ENCODE results near the gene TM4SF18.
"Not testable (repeated sequence)": the region's sequence is repeated elsewhere in the genome, so short reads cannot be mapped to it uniquely, and the experiment has no call there.

Gene TM4SF18, protein sequence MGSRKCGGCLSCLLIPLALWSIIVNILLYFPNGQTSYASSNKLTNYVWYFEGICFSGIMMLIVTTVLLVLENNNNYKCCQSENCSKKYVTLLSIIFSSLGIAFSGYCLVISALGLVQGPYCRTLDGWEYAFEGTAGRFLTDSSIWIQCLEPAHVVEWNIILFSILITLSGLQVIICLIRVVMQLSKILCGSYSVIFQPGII

DNA sequence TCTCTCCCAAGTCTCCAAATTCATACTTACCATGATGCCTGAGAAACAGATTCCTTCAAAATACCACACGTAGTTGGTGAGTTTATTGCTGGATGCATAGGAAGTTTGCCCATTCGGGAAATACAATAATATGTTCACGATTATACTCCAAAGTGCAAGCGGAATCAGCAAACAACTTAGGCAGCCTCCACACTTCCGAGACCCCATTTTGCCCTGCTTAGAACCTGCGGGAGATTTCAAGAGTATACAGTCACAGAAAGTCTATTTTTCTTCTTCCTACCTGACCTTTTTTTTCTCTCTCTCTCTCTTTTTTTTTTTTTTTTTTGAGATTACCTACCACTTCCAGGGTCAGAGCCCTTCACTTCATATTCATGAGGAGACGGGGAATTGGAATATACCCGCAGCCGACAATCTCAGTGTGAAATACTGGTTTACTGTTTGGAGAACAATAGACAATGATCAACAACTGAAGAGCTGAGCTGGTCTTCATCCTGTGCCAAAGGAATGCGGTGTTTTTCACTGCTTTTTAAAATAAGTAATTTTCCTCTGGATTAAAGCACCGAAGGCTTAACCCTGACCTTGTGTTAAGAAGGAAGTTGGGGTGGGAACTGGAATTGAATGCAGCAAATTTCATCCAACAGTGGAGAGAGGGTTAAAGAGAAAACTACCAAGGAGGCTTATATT lies at the start of gene TM4SF18:
TM4SF18 (minus strand) TSS at position 461 of the 684 bp plus-strand sequence; CDS start at position 207, 254 bp downstream.
- DNase-seq: no peak

DNA sequence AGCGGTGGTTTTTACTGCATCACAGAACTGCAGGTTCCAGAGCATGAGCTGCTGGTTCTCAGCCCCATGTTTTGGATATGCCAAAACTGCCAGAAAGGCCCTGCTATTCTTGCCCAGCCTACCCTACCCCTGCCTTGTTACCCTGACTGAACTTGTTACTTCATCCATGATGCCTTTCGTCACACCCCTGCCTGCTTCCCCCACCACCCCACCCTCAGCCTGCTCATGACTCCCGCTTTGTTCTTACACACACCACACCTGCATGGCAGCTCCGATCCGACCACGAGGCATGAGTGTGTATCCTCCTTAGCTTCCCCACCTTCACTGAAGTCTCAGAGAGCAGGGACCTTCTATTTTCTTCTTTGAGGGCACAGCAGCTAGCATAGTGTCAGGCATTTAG lies 49.1 kb upstream of the TM4SF18 start:
- DNase-seq: no peak

DNA sequence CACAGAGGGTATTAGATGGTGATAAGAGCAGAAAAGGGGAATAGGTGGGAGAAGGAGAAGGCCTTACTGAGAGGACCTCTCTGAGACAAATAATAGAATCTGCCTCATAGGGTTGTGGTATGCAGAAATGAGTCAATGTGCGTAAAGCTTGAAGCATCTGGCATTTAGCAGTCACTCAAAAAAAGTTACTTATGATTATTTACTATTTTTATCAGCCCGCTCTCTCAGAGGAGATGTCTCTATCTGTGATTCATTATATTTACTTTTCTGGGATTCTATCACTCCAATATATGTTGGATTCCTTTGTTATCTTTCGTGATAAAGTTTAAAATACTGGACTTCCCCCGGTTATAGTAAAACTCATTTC lies 48.6 kb upstream of the TM4SF18 start:
- DNase-seq: no peak

DNA sequence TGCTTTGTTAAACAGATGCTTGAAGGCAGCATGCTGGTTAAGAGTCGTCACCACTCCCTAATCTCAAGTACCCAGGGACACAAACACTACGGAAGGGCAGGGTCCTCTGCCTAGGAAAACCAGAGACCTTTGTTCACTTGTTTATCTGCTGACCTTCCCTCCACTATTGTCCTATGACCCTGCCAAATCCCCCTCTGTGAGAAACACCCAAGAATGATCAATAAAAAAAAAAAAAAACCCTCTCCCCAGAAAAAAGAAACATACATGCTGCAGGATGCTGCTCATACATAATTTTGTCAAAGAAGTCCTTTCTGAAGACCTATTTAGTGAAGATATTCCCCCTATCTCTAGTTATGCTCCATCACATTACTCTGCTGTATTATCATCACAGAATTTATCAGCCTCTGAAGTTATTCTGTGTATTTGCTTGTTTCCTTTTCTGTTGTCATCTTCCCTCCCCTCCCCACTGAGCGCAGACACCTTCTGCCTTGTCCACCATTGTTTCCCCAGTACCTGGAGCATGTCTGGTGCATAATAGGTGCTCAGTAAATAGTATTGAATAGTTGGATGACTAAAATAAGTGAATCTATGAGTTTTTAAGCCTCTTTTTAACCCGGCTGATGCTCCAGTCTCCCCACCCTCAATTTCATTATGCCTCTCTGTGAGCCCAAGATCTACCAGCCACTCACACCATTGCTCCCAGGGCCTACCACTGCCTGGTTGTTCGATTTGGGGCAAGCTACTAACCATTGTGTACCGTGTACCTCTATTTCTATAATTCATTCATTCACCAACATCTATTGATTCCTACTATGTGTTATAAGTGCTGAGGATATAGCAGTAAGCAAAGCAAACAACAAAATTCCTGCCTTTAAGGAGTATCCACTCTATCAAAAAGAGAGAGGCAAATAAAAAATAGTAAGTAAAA lies 48.0 kb upstream of the TM4SF18 start:
- DNase-seq: no peak

DNA sequence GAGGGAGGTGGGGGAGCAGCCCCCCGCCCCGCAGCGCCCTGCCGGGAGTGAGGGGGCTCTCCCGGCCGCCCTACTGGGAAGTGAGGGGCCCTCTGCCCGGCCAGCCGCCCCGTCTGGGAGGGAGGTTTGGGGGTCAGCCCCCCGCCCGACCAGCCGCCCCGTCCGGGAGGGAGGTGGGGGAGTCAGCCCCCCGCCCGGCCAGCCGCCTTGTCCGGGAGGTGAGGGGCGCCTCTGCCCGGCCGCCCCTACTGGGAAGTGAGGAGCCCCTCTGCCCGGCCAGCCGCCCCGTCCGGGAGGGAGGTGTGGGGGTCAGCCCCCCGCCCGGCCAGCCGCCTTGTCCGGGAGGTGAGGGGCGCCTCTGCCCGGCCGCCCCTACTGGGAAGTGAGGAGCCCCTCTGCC lies 46.8 kb upstream of the TM4SF18 start:
- DNase-seq: not testable (repeated sequence)

DNA sequence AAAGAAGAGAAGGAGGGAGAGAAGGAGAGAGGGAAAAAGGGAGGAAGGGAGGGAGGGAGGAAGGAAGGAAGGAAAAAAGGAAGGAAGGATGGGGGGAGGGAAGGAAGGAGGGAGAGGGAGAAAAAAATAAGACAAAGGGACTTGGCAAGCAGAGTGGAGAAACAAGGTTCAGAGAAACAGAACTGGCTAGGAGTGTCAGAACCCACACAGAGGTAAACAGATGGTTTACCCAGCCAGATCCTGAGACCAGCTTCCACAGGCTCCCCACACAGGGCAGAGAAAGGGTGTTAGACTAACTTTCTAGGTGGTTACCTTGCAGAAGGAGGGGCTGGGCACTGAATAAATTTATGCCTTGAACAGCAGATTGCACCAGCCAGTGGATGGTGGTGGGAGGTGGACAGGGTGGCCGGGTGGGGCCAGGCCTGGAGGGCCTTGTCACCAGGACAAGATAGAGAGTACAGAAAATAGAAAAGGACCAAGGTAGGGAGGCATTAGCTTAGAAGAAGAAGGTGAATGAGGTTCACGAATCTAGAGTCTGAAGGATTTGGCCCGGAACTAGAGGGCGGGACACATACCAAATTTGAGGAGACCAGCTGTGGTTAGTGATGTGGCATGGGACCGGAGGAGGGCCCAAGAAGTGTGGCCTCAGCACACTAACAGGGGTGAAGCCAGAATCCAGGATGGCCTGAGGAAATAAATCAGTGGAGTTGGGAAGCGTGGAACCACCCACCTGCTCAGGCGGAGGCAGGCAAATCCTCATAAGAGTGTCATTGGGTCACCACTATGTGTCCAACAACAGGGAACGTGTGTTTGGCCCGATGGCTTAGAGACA lies 45.3 kb upstream of the TM4SF18 start:
- DNase-seq: no peak

DNA sequence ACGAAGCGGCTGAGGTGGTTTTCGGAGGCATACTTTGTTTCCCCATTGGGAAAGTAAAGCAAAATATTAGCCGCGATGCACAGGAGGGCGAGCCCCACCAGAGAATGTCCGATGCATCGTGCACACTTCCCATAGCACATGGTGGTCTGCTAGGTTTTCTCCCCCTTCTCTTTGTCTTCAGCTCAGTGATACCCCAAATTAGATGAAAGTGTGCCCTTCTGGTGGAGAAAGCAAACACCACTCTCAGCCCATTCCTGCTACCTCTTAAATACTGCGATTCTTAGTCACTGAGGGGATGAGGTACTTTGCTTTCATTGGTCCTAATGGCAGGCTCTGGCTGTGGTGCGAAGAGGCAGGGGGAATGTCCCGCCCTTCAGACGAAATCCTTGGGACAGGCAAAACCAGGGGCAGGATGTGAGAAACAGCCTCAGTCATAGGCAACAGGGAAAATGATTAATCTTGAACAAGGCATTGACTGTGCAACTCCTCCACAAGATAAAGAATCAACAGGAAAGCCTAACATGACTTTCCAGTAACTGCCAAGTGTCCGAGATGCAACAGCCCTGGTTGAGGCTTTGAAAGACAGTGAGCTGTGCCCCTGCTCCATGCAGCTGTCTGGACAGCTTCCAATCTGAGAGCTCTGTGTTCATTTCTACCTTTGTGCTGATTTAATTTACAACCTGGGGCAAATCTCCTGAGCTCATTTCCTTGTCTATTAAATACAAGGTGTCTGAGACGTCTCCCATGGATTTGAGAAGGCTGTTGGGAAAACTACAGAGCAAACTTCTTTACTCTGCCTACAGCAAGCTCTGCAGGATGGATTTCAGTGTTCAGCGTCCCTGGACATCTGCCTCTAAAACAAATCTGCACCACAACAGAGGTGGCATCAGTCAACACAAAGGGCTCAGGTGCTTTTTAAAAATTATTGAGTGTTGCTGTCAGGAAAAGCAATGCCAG lies 44.2 kb upstream of the TM4SF18 start, which contains the start of gene TM4SF1:
TM4SF1 (minus strand) TSS at position 242 of the 957 bp plus-strand sequence; CDS start at position 140, 102 bp downstream.
- peak; percentile 76 for DNase-seq

DNA sequence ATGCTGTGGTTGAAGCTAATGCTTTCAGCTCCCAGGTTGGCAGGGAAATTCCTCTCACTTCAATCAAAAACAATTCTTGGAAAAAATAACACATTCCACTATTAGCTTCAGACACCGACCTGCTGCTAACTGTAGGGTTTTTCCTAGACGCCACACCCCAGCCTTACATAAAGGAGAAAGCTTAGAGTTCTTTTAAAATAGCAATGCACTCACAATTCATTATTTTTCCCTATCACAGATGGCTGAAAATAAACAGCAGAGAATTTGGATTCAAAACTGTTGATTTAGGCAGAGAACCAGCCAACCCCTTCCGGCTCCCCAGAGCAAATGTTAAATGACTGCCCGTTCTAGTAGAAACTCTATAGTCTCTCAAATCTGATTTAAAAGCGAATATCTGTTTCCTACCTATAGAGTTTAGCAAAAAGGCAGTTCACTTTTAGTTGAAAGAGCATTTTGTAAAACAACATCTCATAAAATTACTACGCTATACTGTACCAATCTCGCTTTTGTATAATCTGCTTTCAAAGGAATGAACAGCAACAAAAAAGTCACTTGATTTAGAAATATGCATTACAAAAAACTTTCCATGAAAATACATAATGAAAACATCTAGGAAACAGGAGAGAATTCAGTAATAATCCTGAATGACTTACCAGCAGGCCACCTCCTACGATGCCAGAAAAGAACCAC lies 43.4 kb upstream of the TM4SF18 start:
- peak; percentile 39 for DNase-seq

DNA sequence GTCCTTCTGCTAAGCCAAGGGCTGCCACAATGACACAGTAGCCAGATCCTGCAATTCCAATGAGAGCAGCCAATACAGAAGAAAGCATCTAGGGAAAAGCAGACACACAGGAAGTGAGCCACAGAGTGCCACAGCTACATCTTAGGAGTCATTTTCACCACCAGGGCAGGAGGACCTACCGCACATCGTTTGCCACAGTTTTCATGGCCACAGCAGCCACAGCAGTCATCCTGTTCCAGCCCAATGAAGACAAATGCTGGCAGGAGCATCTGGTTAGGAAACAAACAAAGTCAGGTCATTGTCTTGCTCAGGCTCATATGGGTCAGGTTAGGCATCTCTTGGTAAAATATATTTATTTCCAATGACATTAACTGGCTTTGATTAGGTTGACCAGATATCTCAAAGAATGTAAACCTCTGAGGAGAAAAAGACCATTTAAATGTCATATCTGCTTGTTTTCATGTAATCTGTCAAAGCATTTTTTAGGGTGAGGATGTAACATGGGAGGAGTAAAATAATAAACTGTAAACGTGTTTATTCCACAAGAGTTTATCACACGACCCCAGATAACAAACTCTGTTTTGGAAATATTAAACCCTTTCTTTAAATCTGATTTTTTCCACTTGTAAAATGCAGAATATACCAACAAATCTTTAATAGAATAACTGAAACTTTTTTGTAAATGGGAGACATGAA lies 42.2 kb upstream of the TM4SF18 start:
- no peak for DNase-seq

DNA sequence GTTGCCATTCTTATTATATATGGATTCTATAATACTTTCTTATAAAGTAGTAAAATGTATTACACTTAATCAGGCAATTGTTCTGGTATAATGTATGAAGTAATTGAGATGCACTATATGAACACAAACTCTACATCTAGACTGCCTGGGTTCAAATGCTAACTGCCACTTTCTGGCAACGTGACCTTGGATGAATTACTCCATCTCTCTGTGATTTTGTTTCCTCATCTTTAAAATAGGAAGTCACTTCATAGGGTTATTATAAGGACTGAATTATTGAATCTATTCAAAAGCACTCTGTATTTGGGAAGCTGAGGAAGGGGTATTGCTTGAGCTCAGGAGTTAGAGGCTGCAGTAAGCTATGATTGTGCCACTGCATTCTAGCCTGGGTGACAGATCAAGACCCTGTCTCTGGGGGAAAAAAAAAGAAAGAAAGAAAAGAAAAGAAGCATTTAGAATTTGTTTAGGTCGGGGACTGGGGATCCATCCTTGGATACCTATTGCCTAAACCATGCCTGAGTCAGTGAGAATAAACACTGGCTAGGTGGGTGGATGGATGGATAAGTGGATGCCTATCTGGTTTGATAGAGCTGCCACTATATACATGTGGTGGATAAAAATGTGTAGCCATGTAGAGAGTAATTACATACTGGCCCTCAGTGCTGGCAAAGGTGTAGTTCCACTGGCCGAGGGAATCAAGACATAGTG lies 41.5 kb upstream of the TM4SF18 start:
- DNase-seq: no peak

DNA sequence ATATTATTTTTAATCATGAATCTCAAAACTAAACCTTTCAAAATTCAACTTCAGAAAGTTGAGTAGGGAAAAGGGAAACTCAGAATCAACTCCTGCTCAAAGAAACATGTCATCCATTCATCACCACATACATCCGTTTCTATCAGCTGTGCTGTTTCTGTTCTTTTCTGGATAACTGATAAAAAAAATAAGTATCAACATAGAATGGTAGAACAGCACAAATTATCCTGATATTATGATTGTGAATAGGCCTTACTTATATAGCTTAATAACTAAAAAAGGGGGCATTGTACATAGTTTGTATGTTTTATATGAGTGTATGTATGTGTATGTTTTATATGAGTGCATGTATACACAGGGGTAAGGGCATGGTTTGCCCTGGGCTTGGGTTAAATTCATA lies 41.0 kb upstream of the TM4SF18 start:
- DNase-seq: no peak

DNA sequence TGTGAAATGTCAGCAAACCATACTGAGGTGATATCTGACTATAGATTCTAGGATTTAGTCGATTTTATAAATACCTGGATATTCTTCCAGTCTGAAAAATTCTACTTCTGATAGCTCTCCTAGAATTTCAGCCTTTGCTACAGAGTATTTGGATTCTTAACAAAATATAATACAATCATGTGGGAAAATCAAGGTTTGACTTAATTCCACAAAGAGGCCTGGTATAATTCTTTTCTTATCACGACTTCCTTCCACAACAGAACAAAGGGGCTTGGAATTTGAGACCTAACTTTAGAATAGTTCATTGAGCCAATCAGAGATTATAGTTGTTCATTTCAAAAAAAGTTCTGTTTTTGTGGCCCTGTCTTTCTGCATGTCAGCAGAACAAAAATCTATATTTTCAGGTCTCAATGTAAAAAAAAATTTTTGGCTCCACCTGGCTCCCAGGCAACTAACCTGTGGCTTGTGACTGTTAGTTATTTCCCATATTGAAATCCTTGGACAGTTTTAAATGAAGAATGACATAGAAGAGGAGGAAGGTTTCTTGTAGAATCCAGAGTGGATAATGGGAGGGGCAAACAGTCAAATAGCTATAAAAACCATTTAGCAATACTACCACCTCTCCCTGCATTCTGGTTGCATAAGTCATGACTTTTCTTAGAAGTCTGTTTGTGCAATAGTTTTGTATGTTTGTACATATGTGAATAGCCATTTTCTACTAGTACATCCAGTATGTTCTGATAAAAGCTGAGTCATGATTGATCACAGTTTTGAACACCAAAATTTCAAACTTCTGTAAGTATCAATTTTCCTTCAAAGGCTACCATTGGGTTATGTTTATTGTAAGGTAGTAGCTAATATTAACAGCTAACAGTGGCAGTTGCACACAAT lies 40.0 kb upstream of the TM4SF18 start:
- DNase-seq: no peak

DNA sequence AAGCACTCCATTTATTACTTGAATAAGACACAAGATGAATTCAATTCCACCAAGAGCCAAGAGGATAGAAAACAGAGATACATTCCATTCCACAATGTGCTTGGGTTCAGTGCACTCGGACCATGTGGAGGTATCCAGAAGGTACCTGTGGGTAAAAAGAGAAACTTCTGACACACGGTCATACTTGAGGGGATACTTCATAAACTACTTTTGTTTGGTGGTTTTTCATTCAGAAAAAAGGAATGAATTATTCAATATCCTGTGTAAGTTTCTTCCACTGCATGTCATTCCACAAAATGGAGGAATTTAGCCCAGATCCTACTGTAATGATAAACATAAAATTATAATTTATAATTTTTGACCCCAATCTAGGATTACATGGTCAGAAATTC lies 38.3 kb upstream of the TM4SF18 start:
- DNase-seq: no peak

DNA sequence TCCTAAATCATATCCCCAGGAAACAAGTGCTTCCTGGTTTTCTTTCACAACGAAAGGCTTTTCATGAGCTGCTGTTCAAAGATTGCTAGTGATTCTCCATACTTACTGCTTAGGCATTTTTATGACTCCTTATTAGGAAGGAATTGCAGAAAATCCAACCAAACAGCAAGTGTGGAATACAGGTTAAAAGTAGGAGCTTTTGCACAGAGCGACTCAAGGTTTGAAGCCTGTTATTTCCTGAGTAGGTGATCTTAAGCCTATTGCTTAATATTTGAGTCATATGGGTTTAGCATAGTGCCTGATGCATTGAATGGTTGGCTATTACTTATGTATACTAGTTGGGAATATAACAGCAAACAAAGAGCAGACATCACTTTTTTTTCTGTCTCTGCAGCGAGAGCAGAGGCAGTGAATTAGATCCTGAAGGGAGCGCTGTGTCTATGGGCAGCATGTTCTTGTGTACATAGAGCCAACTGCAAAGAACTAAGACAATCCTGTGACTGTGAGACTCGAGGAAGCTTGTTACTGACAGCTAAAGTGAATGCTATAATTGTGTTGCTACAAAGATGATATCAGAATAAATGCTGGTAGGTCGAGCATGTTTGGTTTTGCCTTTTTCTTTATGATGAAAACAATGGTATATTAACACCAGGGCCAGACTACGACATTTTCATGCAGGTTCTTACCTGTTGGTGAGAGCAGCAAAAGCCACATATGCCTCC lies 37.7 kb upstream of the TM4SF18 start:
- no peak for DNase-seq

DNA sequence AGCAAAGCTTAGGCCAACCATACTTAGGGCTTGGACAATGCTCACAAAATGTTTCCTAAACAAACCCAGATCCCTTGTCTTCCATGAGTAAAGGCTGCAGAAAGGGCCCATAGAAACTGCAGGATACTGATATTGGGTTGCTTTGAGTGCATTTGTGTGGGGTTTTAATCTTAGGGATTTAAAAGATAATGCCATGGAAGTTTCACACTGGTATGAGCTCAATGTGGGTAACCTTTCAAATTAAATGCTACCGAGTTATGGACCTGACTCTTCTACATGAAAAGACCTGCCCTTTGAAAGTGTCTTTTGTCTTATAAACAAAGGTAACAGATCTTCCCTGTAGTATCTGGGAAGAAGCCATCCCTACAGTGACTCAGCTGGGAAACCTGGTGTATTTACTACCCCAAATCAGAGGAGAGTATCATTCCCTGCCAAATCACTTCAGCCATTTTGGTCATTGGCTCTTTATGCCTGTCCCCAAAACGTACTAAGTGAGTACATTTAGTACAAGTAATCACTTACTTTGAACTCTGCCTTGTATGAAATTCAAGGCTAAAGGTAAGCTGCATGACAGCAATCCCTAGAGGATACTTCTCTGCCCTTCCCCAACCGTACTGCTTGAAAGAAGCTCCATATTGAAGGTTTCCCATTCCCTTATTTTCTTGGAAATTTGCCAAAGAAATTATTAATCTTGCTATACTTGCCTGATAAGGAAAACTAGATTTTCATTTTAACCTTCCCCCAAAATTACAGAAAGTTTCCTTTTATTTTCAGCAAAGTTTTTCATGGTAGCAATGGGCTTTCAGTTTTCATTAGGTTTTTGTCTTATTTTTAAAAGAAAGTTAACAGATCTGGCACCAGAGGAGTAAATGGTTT lies 36.8 kb upstream of the TM4SF18 start:
- DNase-seq: no peak

DNA sequence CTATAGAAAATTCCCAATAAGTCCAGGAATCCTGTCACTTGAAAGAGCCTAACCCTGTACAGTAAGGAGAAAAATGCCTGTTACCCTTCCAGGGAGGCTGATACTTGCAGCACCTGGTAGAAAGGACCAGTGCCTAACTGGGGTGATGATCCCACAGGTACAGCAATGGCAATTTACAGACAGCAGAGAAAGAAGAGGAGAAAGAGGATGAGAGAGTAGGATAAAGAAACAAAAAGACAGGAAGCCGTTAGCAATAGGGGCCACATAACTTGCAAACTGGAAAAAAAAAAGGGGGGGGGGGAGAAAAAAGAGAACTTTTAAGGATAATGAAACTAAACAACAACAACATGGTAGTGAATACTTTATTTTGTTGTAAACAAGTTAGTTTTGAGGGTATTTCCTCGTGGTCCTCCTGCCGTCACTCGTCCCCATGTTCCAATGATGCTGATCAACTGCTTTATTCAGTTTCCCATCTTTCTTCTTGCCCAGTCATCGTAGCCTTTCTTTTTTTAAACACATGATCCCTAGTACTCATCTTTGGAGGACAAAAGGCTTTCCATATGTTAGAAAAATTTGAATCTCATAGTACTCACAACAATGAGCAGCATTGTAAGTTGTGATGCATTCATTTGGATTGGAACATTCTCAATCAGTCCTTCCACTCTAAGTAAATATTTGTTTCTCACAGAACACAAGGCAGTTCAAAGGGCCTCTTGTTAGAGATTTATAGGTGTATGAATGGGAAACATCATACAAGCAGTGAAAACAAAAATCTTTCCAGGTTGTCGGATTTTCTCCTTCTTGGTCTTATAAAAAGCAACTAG lies 35.5 kb upstream of the TM4SF18 start:
- no peak for DNase-seq

Data from left hindlimb (tissue), 1 donor.